Mesendoderm (in vitro differentiated cells): ENCODE results near the gene ALX3.

Experiments used
- DNase-seq: peaks from one replicate; pipeline ENCODE4 v3.0.0; 2013
- H2AK5ac ChIP-seq: 2 replicates; pipeline ENCODE4 v1.6.1; 2013; ENCODE audit warnings: low read length, inconsistent platforms
- H2BK120ac ChIP-seq: 2 replicates; pipeline ENCODE4 v1.6.1; 2013; ENCODE audit warnings: low read depth, mild to moderate bottlenecking, low read length, moderate library complexity, mixed read lengths
- H2BK15ac ChIP-seq: replicated peaks from 2 replicates; pipeline ENCODE4 v1.6.1; 2013; ENCODE audit warnings: low read depth, mild to moderate bottlenecking, moderate library complexity
- H2BK5ac ChIP-seq: 2 replicates; pipeline ENCODE4 v1.6.1; 2013; ENCODE audit warnings: low read length, inconsistent platforms
- H3K18ac ChIP-seq: 2 replicates; pipeline ENCODE4 v1.6.1; 2013; ENCODE audit warnings: mild to moderate bottlenecking, low read length, mixed read lengths
- H3K23ac ChIP-seq: one replicate; pipeline ENCODE4 v1.6.1; 2013; ENCODE audit warnings: low read length
- H3K27ac ChIP-seq: 2 replicates; pipeline ENCODE4 v1.5.1; 2013; ENCODE audit warnings: low read depth, mild to moderate bottlenecking, inconsistent platforms, low read length, moderate library complexity
- H3K27me3 ChIP-seq: 2 replicates; pipeline ENCODE4 v1.6.1; 2013; ENCODE audit warnings: low read length, control low read depth, mild to moderate bottlenecking, inconsistent platforms; ENCODE audit not compliant: insufficient read depth, poor library complexity
- H3K36me3 ChIP-seq: 2 replicates; pipeline ENCODE4 v1.6.1; 2013; ENCODE audit warnings: low read length, inconsistent platforms; ENCODE audit not compliant: control insufficient read depth, insufficient read depth
- H3K4ac ChIP-seq: one replicate; pipeline ENCODE4 v1.6.1; 2013; ENCODE audit warnings: low read depth, mild to moderate bottlenecking, low read length, moderate library complexity
- H3K4me1 ChIP-seq: 2 replicates; pipeline ENCODE4 v1.6.1; 2013; ENCODE audit warnings: low read depth, low read length, inconsistent platforms; ENCODE audit not compliant: control insufficient read depth
- H3K4me2 ChIP-seq: 2 replicates; pipeline ENCODE4 v1.6.1; 2013; ENCODE audit warnings: low read length
- H3K4me3 ChIP-seq: 2 replicates; pipeline ENCODE4 v1.5.1; 2013; ENCODE audit warnings: mild to moderate bottlenecking, low read length
- H3K56ac ChIP-seq: one replicate; pipeline ENCODE4 v1.6.1; 2013; ENCODE audit warnings: low read length
- H3K79me1 ChIP-seq: 2 replicates; pipeline ENCODE4 v1.6.1; 2013; ENCODE audit warnings: low read length, inconsistent platforms
- H3K79me2 ChIP-seq: 2 replicates; pipeline ENCODE4 v1.6.1; 2013; ENCODE audit warnings: mild to moderate bottlenecking, low read length; ENCODE audit not compliant: control insufficient read depth, insufficient read depth
- H3K9ac ChIP-seq: 2 replicates; pipeline ENCODE4 v1.6.1; 2013; ENCODE audit warnings: low read length, inconsistent platforms
- H4K5ac ChIP-seq: one replicate; pipeline ENCODE4 v1.6.1; 2013; ENCODE audit warnings: low read length
- H4K8ac ChIP-seq: one replicate; pipeline ENCODE4 v1.6.1; 2013; ENCODE audit warnings: low read depth, mild to moderate bottlenecking, control low read depth, low read length, moderate library complexity
- WGBS: extraction: QIAGEN DNeasy Blood & Tissue Kit; methylation state at CpG from one replicate; pipeline ENCODE4 v1.1.7; 2013; ENCODE audit warnings: low lambda C conversion rate, missing lambda C conversion rate; ENCODE audit not compliant: insufficient coverage; ENCODE audit errors: extremely low coverage; 5-methylcytosine and 5-hydroxymethylcytosine counted together

ALX3 gene

GRCh38 chr1:110048240-110048639 is 22.2 kb downstream of the ALX3 start:
- Histone ChIP-seq H4K5ac (no peak overlapping the region), H3K36me3 (peaks cover 29% of the 10 kb centered on the region), H3K9ac (no peak overlapping the region), H3K4me3 (no peak overlapping the region), H3K79me1 (no peaks in the 10 kb centered on the region), H3K23ac (no peak overlapping the region), H2BK120ac (no peak overlapping the region), H2AK5ac (no peak overlapping the region), H4K8ac (no peak overlapping the region), H3K4ac (no peak overlapping the region), H3K4me2 (no peak overlapping the region), H3K56ac (no peak overlapping the region), H3K79me2 (no peaks in the 10 kb centered on the region), H3K4me1 (no peaks in the 10 kb centered on the region), H3K27me3 (no peaks in the 10 kb centered on the region), H3K27ac (no peak overlapping the region), H3K18ac (no peak overlapping the region), H2BK15ac (no peak overlapping the region), H2BK5ac (no peak overlapping the region)
- no peak for DNase-seq
- WGBS: no CpG with 5 or more reads among the region's 5 CpGs

- peak; percentile 33 for DNase-seq
Measured at GRCh38 chr1:110047463-110047862, 23.0 kb downstream of the ALX3 start.

DNA sequence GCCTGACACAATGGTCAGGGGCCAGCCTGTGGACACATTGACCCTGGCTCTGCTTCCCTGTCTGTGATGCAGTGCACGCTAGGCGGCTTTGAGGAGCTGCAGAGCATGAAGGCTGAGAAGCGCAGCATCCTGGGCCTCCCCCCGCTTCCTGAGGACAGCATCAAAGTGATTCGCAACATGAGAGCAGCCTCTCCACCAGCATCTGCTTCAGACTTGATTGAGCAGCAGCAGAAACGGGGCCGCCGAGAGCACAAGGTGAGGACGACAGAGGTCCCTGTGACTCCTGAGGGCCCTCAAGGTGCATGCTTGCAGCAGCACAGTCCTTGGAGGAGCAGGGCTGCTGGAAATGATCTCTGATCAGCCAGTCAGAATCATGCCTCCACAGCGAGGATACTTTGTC is 27.5 kb downstream of the ALX3 start:
- Histone ChIP-seq H3K4me3 (no peak overlapping the region), H3K4me1 (no peaks in the 10 kb centered on the region), H3K79me2 (no peaks in the 10 kb centered on the region), H3K36me3 (peaks cover 38% of the 10 kb centered on the region), H3K27me3 (no peaks in the 10 kb centered on the region), H2BK120ac (no peak overlapping the region), H3K23ac (no peak overlapping the region), H3K18ac (no peak overlapping the region), H3K27ac (no peak overlapping the region), H3K9ac (no peak overlapping the region), H3K79me1 (peaks cover 2% of the 10 kb centered on the region), H3K4ac (no peak overlapping the region), H3K56ac (no peak overlapping the region), H2BK15ac (no peak overlapping the region), H4K5ac (no peak overlapping the region), H2BK5ac (no peak overlapping the region), H3K4me2 (no peak overlapping the region), H4K8ac (no peak overlapping the region), H2AK5ac (no peak overlapping the region)
- no peak for DNase-seq
- WGBS: no CpG with 5 or more reads among the region's 10 CpGs

More at GRCh38 chr1:110047463-110047862, 23.0 kb downstream of the ALX3 start:
- no peak overlapping the region for H4K5ac ChIP-seq
- no peak overlapping the region for H2AK5ac ChIP-seq
- no CpG with 5 or more reads among the region's 3 CpGs for WGBS
- no peak overlapping the region for H3K56ac ChIP-seq
- H3K18ac ChIP-seq: no peak overlapping the region
- no peak overlapping the region for H3K4me3 ChIP-seq
- no peaks in the 10 kb centered on the region for H3K79me1 ChIP-seq
- peaks cover 35% of the 10 kb centered on the region for H3K36me3 ChIP-seq
- H3K27ac ChIP-seq: no peak overlapping the region
- no peaks in the 10 kb centered on the region for H3K4me1 ChIP-seq
- no peaks in the 10 kb centered on the region for H3K27me3 ChIP-seq
- no peak overlapping the region for H2BK15ac ChIP-seq
- H4K8ac ChIP-seq: no peak overlapping the region
- H2BK120ac ChIP-seq: no peak overlapping the region
- no peak overlapping the region for H2BK5ac ChIP-seq
- H3K4ac ChIP-seq: no peak overlapping the region
- no peak overlapping the region for H3K9ac ChIP-seq
- H3K23ac ChIP-seq: no peak overlapping the region
- no peaks in the 10 kb centered on the region for H3K79me2 ChIP-seq
- no peak overlapping the region for H3K4me2 ChIP-seq

- no CpG with 5 or more reads among the region's 4 CpGs for WGBS
- DNase-seq: no peak
- Histone ChIP-seq H3K79me2 (peaks cover 11% of the 10 kb centered on the region), H2BK5ac (no peak overlapping the region), H3K4me2 (no peak overlapping the region), H3K56ac (no peak overlapping the region), H3K4me3 (no peak overlapping the region), H3K23ac (no peak overlapping the region), H3K36me3 (peaks cover 28% of the 10 kb centered on the region), H3K9ac (no peak overlapping the region), H4K8ac (no peak overlapping the region), H4K5ac (no peak overlapping the region), H2BK15ac (no peak overlapping the region), H3K27me3 (no peaks in the 10 kb centered on the region), H3K4ac (no peak overlapping the region), H3K4me1 (peaks cover 2% of the 10 kb centered on the region), H3K27ac (no peak overlapping the region), H2AK5ac (no peak overlapping the region), H2BK120ac (no peak overlapping the region), H3K79me1 (peaks cover 8% of the 10 kb centered on the region), H3K18ac (no peak overlapping the region)
Measured at GRCh38 chr1:110040548-110040947, 29.9 kb downstream of the ALX3 start.

DNA sequence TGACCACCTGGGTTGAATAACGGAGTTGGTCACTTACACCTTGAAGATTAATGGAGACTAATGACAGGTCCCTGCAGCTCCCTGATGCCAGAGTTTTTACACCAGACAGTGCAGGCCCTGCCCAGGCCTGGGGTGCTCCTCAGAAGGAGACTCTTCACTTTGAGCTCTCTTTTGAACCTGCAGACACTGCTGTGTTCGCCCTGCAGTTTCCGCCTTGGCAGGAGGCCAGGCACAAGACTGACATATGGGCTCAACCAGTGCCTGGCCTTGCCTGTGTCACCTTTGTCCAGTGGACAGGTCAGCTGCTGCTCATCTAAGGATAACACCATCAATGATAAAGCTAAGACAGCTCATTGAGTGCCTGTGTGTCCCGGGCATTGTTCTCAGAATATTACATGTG is 30.8 kb downstream of the ALX3 start:
- H3K4me3 ChIP-seq: no peak overlapping the region
- H3K56ac ChIP-seq: no peak overlapping the region
- peaks cover 28% of the 10 kb centered on the region for H3K36me3 ChIP-seq
- no peak overlapping the region for H3K9ac ChIP-seq
- no peak overlapping the region for H3K18ac ChIP-seq
- H3K4me1 ChIP-seq: peaks cover 3% of the 10 kb centered on the region
- no peak overlapping the region for H3K23ac ChIP-seq
- H2AK5ac ChIP-seq: no peak overlapping the region
- no peak overlapping the region for H2BK15ac ChIP-seq
- peaks cover 15% of the 10 kb centered on the region for H3K79me2 ChIP-seq
- no peak overlapping the region for H3K27ac ChIP-seq
- WGBS: no CpG with 5 or more reads among the region's 4 CpGs
- H4K5ac ChIP-seq: no peak overlapping the region
- H3K79me1 ChIP-seq: peaks cover 10% of the 10 kb centered on the region
- H3K4ac ChIP-seq: no peak overlapping the region
- no peak for DNase-seq
- H4K8ac ChIP-seq: no peak overlapping the region
- no peaks in the 10 kb centered on the region for H3K27me3 ChIP-seq
- no peak overlapping the region for H2BK5ac ChIP-seq
- H2BK120ac ChIP-seq: no peak overlapping the region
- H3K4me2 ChIP-seq: no peak overlapping the region

DNA sequence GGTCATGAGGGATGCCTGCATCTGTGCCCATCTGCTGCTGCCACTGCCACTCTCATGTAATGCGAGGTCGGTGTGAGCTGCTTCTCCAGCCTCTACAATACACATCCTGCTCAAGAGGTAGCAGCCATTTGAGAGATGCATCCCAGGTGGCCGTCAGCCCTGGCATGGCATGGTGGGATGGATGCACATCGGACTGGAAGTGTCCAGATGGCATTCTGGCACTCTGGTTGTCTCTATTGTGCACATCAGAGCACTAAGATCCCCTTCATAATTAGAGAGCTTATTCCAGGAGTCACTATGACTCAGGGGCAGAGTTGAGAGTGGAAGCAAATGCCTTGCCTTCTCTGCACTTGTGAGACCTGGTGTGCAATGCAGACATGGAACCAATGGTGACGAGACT is 32.2 kb downstream of the ALX3 start:
- no peak overlapping the region for H3K23ac ChIP-seq
- no peak overlapping the region for H3K9ac ChIP-seq
- no peak overlapping the region for H3K4ac ChIP-seq
- DNase-seq: no peak
- peaks cover 10% of the 10 kb centered on the region for H3K79me1 ChIP-seq
- H3K27ac ChIP-seq: no peak overlapping the region
- H2BK15ac ChIP-seq: no peak overlapping the region
- H4K5ac ChIP-seq: no peak overlapping the region
- no peak overlapping the region for H2AK5ac ChIP-seq
- no peak overlapping the region for H3K4me2 ChIP-seq
- WGBS: no CpG with 5 or more reads among the region's 5 CpGs
- H3K56ac ChIP-seq: no peak overlapping the region
- no peaks in the 10 kb centered on the region for H3K27me3 ChIP-seq
- H4K8ac ChIP-seq: no peak overlapping the region
- H3K36me3 ChIP-seq: peaks cover 23% of the 10 kb centered on the region
- no peak overlapping the region for H2BK5ac ChIP-seq
- H3K79me2 ChIP-seq: peaks cover 15% of the 10 kb centered on the region
- no peak overlapping the region for H3K4me3 ChIP-seq
- peaks cover 3% of the 10 kb centered on the region for H3K4me1 ChIP-seq
- H3K18ac ChIP-seq: no peak overlapping the region
- no peak overlapping the region for H2BK120ac ChIP-seq
